ENCODE data around the gene SLCO2A1. TPM values are rescaled to one million over a fixed set of nuclear protein-coding genes. Genes with fewer than 3 reads are reported as not detected.

Gene SLCO2A1
- total RNA-seq, 1 experiment from 2014 or later, result 0.47 TPM

- DNase-seq (ENCODE audit: low read depth), result no peak
Measured at GRCh38 chr3:133933097-133934024, 96.4 kb downstream of the SLCO2A1 start.

- no peak for DNase-seq (ENCODE audit: low read depth)
Measured at GRCh38 chr3:133932009-133932408, 97.7 kb downstream of the SLCO2A1 start.

GRCh38 chr3:133931084-133931483 is 98.6 kb downstream of the SLCO2A1 start:
- no peak for DNase-seq (ENCODE audit: low read depth)

GRCh38 chr3:133930341-133930933 is 99.3 kb downstream of the SLCO2A1 start:
- DNase-seq (ENCODE audit: low read depth), result peak; percentile 79

DNA sequence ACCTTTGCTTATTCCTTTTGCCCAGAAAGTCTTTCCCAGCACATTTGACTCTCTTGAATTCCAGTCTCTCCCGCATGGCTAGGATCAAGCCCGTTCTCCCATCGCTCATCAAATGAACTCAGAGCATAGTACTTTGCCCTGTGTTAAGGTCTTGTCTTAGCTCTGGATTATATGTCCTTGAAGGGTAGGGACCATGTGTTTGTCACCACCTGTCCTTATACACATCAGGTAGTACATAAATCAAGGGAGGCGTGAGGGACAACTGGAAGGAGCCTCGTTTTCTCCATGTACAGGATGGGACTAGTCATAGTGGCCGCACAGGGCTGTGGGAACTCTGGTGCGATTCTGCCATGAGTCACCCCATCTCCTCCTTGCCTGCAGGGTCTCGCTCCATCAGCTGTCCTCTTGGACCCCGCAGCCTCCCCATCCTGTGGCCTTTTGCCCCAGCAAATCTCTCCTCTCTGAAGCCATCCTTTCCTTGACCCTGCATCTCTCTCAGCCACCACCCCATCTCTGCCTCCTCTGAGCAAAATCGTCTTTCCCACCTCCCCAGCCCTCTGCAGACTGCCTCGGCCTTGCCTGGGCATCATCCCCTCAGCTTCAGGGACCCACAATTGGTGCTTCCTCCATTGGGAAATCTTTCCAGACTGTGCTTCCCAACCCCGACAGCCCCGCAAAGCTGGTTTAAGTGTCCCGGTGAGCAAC is 100.7 kb downstream of the SLCO2A1 start:
- peak; percentile 42 for DNase-seq (ENCODE audit: low read depth)

DNA sequence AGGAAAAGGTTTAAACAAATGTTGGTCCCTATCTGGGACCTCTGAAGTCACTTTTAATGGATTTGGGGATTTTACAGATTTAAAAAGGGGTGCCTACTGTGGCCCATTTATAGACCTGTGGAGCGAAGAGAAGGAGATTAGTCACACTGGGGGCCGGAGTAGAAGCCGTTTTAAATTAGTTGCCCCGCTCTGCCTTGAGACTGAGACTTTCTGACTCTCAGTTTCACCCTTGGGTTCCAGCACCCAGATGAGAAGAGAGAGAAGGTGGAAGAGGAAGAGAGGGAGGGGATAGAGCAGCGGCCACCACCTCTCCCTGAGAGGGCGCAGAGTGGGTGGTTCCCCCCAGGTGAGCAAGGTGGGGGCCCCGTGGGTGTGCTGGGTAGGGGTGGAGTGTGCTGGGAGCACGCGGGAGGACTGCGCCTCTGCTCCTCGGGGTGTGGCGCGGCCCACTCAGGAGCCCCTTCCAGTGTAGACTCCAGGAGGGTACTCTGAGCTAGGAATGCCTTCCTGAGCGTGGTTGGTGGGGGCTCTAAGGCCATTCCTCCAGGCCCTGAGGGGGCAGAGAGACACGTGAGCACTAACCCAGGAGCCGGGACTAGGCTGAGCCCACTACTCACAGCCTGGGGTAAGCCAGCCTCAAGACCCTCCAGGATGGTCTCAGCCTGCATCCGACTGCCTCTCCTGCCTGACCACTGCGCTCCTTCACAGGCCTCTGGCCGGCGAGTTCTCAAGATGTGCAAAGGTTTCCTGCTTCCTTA is 101.4 kb downstream of the SLCO2A1 start:
- DNase-seq (ENCODE audit: low read depth), result no peak

DNA sequence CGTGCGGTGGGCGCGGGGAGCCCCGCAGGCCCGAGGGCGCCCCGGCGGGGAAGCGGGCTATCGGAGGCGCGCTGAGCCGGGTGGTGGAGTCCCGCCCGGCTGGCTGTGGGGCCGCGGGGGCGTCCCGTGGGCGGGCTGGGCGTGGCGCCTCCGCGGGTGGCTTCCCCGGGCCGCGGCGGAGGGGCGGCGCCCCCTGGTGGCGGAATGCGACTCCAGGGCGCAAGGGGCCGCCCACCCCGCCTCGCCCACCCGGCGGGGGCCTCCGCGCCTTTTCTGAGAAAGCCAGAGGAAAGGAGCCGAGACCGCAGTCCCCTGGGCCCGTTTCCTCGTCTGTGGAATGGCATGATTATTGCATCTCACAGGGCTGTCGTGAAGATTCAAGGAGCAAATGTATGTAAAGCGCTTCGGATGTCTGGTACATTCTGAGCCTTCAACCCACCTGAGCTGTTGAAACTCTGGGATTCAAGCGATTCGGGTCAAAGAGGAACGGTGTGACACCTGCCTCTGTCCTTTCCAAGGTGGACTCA is 102.1 kb downstream of the SLCO2A1 start:
- no peak for DNase-seq (ENCODE audit: low read depth)

- DNase-seq (ENCODE audit: low read depth), result no peak
Measured at GRCh38 chr3:133926736-133927539, 102.8 kb downstream of the SLCO2A1 start.

GRCh38 chr3:133925960-133926735 is 103.6 kb downstream of the SLCO2A1 start:
- no peak for DNase-seq (ENCODE audit: low read depth)

DNA sequence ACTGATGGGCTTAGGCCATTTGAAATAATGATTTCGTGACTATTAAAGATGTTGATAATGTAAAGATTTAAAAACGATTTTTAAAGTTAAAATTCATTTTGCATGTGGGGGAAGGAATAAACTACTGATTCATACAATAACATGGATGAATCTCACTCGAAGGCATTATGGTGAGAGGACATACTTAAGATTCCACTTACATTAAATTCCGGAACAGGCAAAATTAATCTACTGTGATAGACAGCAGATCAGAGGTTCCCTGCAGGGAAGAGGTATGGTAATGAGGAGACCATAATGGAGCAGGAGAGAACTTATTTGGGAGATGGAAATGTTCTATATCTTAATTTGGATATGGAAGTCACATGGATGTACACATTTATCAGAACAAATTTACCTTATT is 105.7 kb downstream of the SLCO2A1 start:
- DNase-seq (ENCODE audit: low read depth), result no peak

DNA sequence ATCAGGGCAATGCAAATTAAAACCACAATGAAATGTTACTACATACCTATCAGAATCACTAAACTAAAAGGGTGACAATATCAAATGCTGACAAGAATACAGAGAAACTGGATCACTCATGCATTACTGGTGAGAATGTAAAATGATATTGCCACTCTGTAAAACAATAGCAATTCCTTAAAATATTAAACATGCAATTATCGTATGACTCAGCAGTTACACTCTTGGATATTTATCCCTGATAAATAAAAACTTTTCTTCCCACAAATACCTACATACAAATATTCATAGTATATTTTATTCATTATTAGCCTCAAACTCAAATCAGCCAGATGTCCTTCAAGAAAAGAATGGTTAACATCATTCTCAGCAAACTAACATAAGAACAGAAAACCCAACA is 108.1 kb downstream of the SLCO2A1 start:
- no peak for DNase-seq (ENCODE audit: low read depth)

- no peak for DNase-seq (ENCODE audit: low read depth)
Measured at GRCh38 chr3:133917144-133917543, 112.6 kb downstream of the SLCO2A1 start.

DNA sequence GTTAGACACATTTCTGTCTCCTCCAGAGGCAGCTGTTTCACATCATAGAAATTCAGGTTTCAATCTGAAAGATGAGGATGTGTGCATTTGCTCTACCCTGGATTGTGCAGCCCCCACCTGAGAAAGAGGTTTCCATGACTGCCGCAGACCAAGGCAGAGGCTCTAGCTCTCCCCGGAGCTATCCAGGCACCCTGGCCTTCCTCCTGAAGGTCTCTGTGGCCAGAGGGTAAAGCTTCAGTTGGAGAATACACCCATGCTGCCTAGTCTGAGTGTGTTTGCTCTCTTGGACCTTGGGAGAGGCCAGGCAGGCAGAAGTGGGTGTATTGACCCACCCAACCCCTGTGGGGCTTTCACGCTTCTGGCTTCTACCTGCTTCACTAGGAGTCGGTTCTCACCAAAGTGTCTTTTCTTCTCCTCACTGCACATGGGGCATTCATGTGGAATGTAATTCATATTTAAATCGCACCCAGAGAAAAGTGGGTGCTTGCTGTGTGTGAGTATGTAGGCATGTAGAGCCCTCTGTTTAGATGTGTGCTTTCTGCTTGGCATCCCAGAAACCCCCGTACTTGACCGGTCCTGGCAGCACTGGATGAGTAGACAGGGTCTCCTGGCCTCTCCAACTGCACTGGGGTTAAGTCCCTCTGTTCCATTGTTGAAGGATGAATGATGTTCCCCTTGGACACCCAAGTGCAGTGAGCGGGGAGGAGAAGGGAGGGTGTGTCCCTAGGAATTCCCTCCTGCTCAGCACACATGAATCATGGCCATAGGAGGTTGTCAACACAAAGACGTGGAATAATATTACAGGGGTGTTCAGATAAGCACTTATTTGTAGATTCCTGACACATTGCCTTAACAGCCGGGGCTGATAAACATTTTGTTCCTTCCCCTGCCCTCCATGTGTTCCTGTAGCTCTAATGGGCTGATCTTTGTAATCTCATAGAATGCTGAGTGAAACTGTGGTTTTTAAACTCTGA is 113.8 kb downstream of the SLCO2A1 start:
- no peak for DNase-seq (ENCODE audit: low read depth)

DNA sequence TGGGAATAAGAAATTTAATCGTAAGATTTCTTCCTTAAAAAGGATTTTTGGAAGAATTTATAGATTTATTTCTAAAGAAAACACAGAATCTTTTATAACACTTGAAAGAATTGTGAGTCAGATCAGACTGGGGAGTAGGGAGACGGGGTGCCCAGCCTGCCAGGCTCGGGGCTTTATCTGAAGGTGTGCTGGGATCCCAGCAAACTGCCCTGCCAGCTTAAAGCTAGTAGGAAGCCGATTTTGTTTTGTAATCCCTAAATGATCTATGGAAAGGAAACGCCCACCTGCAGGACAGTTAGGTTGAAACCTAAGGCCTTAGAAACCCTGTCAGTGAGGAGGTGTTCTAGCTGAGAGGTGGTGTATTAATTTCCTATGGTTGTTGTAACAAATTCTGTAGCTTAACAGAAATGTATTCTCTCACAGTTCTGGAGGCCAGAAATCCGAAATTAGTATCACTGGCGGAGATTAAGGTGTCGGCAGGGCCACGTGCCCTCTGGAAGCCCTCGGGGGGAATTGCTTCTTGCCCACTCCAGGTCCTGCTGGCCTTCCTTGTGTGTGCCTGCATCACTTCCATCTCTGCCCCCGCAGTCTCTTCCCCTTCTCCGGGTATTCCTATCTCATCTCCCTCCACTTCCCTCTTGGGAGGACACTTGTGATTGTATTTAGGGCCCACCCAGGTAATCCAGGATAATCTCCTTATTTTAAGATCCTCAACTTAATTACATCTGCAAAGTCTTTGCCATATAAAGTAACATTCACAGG is 114.7 kb downstream of the SLCO2A1 start:
- DNase-seq (ENCODE audit: low read depth), result no peak

GRCh38 chr3:133910422-133910821 is 119.3 kb downstream of the SLCO2A1 start:
- no peak for DNase-seq (ENCODE audit: low read depth)

GRCh38 chr3:133905376-133905775 is 124.3 kb downstream of the SLCO2A1 start:
- no peak for DNase-seq (ENCODE audit: low read depth)

GRCh38 chr3:133901847-133902246 is 127.9 kb downstream of the SLCO2A1 start:
- no peak for DNase-seq (ENCODE audit: low read depth)

DNA sequence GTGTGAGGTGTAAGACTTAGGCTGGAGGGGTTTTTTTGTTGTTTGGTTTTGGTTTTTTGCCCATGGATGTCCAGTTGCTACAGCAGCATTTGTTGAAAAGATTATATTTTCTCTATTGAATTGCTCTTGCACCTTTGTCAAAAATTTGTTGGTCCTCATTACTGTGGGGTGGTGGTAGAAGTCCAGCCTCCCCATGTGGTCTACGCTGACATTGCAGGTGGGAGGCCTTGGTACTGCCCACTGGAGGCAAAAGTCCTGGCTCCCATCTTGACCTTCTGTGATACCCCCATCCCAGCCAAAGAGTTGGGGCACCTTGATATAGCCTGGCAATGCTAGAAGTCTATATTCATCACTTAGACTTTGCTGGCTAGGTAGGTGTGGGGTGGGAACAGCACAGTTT is 128.6 kb downstream of the SLCO2A1 start:
- DNase-seq (ENCODE audit: low read depth), result no peak
